NT2/D1 (cell line): ENCODE results near the gene CTRL.

Experiments used
- SUZ12 ChIP-seq: IDR thresholded peaks from 2 replicates; pipeline ENCODE4 v1.6.1; 2011; ENCODE audit not compliant: insufficient read length, insufficient read depth; ENCODE audit errors: extremely low read depth
- YY1 ChIP-seq: IDR thresholded peaks from 2 replicates; pipeline ENCODE4 v1.6.1; 2011; ENCODE audit not compliant: insufficient read length, insufficient read depth
- ZNF274 ChIP-seq: IDR thresholded peaks from 2 replicates; pipeline ENCODE4 v1.6.1; 2011; ENCODE audit warnings: mild to moderate bottlenecking, low read depth, low read length

- TF ChIP-seq ZNF274 (no peak), YY1 (no peak), SUZ12 (no peak)
These were observed 51.7 kb downstream of the CTRL start for GRCh38 chr16:67879936-67880335.
